ENCODE measurements around the gene ZPBP2. TPM values are rescaled to one million over a fixed set of nuclear protein-coding genes. Genes with fewer than 3 reads are reported as not detected.

Gene ZPBP2
- total and polyA plus RNA-seq, 2 of the 13 experiments (the other 11 are each of a cell fraction or from before 2014, with no cell fraction given) = not detected

DNA sequence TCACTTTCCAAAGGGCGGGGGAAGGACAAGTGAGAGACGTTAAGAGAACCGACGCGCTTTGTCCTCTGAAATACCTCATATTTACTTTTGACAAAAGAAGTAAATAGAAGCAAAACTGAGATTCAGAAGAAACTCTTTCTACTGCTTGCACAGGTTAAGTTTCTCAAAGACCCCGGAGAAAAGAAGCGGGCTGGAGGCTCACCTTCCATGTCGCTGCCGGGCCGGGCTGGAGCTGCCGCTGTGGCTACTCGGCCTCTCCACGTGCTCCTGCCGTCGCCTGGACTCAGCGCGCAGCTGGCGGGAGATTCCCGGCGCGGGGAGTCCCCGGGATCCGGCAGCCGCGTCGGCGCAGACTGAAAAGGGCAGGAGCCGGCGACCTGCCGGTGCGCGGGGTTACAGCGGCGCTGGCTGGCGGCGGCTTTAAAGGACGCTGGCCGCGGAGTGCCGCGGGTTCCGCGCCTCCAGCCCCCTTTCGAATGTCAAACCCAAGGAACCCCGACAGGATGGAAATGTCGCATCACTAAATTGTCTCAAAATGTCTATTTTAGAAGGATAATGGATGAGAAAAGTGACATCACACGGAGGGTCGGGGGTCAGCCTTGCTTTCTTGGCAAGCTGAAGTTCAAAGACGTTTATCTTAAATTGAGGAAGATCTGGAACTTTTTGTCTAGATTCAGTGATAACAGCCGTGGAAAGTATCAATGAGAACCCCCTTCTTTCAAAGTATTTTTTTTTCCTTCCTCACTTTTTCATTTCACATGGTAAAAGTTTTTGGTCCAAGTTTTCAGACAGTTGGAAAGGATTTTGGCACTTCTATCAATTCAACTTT, 3.9 kb upstream of the ZPBP2 start, which contains the start of gene IKZF3 (continued):
- TF ChIP-seq ZNF33B (CRISPR knock-in tag; IDR thresholded peaks at IDR 0.05) = peak; percentile 98
- no peak for TF ChIP-seq ZNF674 (CRISPR knock-in tag; IDR thresholded peaks at IDR 0.05; ENCODE audit: low read depth)
- TF ChIP-seq NCOA2 (CRISPR knock-in tag; IDR thresholded peaks at IDR 0.05) = peak; percentile 63
- peak; percentile 68; the same call in 1 of the 2 replicates for TF ChIP-seq FOXM1 (CRISPR knock-in tag; IDR thresholded peaks at IDR 0.05)
- peak; percentile 91 for TF ChIP-seq HOXA3 (CRISPR knock-in tag; IDR thresholded peaks at IDR 0.05)
- 0 out of 2 replicates have a peak, but pooled peaks have one; percentile 23 for TF ChIP-seq SIX4 (CRISPR knock-in tag; IDR thresholded peaks at IDR 0.05)
- peak; percentile 92 for TF ChIP-seq NCOA1 (CRISPR knock-in tag; IDR thresholded peaks at IDR 0.05)
- no peak for TF ChIP-seq ATM (IDR thresholded peaks at IDR 0.05; ENCODE audit: borderline replicate concordance)
- peak; percentile 89; the same call in 1 of the 2 replicates for TF ChIP-seq ZNF556 (CRISPR knock-in tag; IDR thresholded peaks at IDR 0.05; ENCODE audit: borderline replicate concordance)
- no peak for TF ChIP-seq NR2F2 (IDR thresholded peaks at IDR 0.05; ENCODE audit: borderline replicate concordance, low read depth)
- peak; percentile 96 for TF ChIP-seq REPIN1 (CRISPR knock-in tag; IDR thresholded peaks at IDR 0.05; ENCODE audit: borderline replicate concordance, low read depth)
- no peak for TF ChIP-seq ZNF549 (CRISPR knock-in tag; IDR thresholded peaks at IDR 0.05)
- TF ChIP-seq SYNCRIP (IDR thresholded peaks at IDR 0.05; ENCODE audit: insufficient read depth, low read depth, low read length) = no peak
- TF ChIP-seq MAFG (CRISPR knock-in tag; IDR thresholded peaks at IDR 0.05) = peak; percentile 39; the same call in 1 of the 2 replicates
- TF ChIP-seq HDAC2 (CRISPR knock-in tag; IDR thresholded peaks at IDR 0.05) = peak; percentile 85
- TF ChIP-seq RBFOX2 (IDR thresholded peaks at IDR 0.05; ENCODE audit: low read depth, low read length) = no peak
- no peak for TF ChIP-seq RBM22 (optimal IDR thresholded peaks at IDR 0.05; ENCODE audit: low read length)
- TF ChIP-seq, protein P1, sequence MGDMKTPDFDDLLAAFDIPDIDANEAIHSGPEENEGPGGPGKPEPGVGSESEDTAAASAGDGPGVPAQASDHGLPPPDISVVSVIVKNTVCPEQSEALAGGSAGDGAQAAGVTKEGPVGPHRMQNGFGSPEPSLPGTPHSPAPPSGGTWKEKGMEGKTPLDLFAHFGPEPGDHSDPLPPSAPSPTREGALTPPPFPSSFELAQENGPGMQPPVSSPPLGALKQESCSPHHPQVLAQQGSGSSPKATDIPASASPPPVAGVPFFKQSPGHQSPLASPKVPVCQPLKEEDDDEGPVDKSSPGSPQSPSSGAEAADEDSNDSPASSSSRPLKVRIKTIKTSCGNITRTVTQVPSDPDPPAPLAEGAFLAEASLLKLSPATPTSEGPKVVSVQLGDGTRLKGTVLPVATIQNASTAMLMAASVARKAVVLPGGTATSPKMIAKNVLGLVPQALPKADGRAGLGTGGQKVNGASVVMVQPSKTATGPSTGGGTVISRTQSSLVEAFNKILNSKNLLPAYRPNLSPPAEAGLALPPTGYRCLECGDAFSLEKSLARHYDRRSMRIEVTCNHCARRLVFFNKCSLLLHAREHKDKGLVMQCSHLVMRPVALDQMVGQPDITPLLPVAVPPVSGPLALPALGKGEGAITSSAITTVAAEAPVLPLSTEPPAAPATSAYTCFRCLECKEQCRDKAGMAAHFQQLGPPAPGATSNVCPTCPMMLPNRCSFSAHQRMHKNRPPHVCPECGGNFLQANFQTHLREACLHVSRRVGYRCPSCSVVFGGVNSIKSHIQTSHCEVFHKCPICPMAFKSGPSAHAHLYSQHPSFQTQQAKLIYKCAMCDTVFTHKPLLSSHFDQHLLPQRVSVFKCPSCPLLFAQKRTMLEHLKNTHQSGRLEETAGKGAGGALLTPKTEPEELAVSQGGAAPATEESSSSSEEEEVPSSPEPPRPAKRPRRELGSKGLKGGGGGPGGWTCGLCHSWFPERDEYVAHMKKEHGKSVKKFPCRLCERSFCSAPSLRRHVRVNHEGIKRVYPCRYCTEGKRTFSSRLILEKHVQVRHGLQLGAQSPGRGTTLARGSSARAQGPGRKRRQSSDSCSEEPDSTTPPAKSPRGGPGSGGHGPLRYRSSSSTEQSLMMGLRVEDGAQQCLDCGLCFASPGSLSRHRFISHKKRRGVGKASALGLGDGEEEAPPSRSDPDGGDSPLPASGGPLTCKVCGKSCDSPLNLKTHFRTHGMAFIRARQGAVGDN (CRISPR knock-in tag; IDR thresholded peaks at IDR 0.05) = peak; percentile 99
- TF ChIP-seq ZNF10 (CRISPR knock-in tag; IDR thresholded peaks at IDR 0.05; ENCODE audit: borderline replicate concordance, low read depth) = no peak
- no peak for TF ChIP-seq SOX6 (IDR thresholded peaks at IDR 0.05)
- TF ChIP-seq SOX6 (CRISPR knock-in tag; IDR thresholded peaks at IDR 0.05) = peak; percentile 73
- TF ChIP-seq ISX (CRISPR knock-in tag; conservative IDR thresholded peaks at IDR 0.05) = no peak; the same call in 1 of the 2 replicates
- TF ChIP-seq NPAS2 (CRISPR knock-in tag; IDR thresholded peaks at IDR 0.05; ENCODE audit: borderline replicate concordance) = no peak
- no peak for TF ChIP-seq ZNF7 (CRISPR knock-in tag; IDR thresholded peaks at IDR 0.05)
- peak; percentile 83 for TF ChIP-seq RARA (CRISPR knock-in tag; IDR thresholded peaks at IDR 0.05)
- TF ChIP-seq ZNF574 (CRISPR knock-in tag; IDR thresholded peaks at IDR 0.05) = peak; percentile 90
